Measurements from ENCODE around the gene GNAS-AS1.
"Not testable (repeated sequence)": the region's sequence is repeated elsewhere in the genome, so short reads cannot be mapped to it uniquely, and the experiment has no call there.

The GNAS-AS1 gene

GRCh38 chr20:58838174-58838573 lies 12.5 kb downstream of the GNAS-AS1 start:
- DNase-seq (ENCODE audit: low read depth) = no peak
- no peak overlapping the region for H3K4me3 ChIP-seq (ENCODE audit: control insufficient read depth, low read depth, low read length)
- no peak for TF ChIP-seq CTCF (conservative IDR thresholded peaks at IDR 0.05; ENCODE audit: control insufficient read depth, insufficient read depth, low read depth, low read length)

DNA sequence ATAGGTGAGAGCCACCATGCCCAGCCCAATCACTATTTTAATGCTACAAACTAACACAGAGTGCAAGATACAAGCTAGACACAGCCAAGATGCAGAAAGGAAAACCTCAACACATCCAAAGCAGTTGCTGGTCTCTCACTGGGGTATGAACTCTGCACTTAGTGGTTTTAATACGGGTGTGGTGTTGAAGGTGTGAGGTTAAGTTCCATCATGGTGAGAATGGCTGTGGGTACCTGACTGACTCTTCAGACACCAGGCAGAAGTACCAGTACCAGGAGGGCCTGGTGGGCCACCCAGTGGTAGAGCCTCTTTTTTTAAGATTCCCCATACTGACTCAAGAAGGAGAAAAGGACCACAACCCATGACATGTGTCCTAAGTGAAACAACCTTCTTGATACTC lies 13.0 kb downstream of the GNAS-AS1 start:
- no peak for DNase-seq (ENCODE audit: low read depth)
- TF ChIP-seq CTCF (conservative IDR thresholded peaks at IDR 0.05; ENCODE audit: control insufficient read depth, insufficient read depth, low read depth, low read length) = no peak
- H3K4me3 ChIP-seq (ENCODE audit: control insufficient read depth, low read depth, low read length) = no peak overlapping the region

GRCh38 chr20:58836616-58837204 lies 14.0 kb downstream of the GNAS-AS1 start:
- DNase-seq (ENCODE audit: low read depth) = no peak
- H3K4me3 ChIP-seq (ENCODE audit: control insufficient read depth, low read depth, low read length) = no peak overlapping the region
- TF ChIP-seq CTCF (conservative IDR thresholded peaks at IDR 0.05; ENCODE audit: control insufficient read depth, insufficient read depth, low read depth, low read length) = no peak

- TF ChIP-seq CTCF (conservative IDR thresholded peaks at IDR 0.05; ENCODE audit: control insufficient read depth, insufficient read depth, low read depth, low read length) = no peak
- DNase-seq (ENCODE audit: low read depth) = peak; percentile 20
- no peak overlapping the region for H3K4me3 ChIP-seq (ENCODE audit: control insufficient read depth, low read depth, low read length)
These were observed 15.5 kb downstream of the GNAS-AS1 start for GRCh38 chr20:58835231-58835630.

DNA sequence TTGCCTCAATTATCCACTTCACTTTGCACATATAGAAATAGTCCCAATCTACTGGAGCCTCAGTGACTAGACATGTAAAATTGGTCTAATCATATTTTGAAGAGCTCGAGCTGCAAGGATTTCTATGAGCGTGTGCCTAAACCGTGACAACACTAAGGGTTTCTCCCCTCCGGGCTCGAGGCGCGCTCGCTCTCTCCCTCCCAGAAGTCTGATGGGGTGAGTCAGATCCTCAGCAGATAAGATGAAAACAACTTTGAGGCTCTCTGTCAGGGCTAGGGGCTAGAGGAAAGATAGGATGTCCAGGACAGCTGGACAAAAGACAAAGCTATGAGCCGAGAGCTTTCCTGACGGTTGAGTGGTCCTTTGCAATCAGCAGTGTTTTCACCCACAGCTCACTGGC lies 16.8 kb downstream of the GNAS-AS1 start:
- TF ChIP-seq CTCF (conservative IDR thresholded peaks at IDR 0.05; ENCODE audit: control insufficient read depth, insufficient read depth, low read depth, low read length) = no peak
- H3K4me3 ChIP-seq (ENCODE audit: control insufficient read depth, low read depth, low read length) = no peak overlapping the region
- DNase-seq (ENCODE audit: low read depth) = no peak

DNA sequence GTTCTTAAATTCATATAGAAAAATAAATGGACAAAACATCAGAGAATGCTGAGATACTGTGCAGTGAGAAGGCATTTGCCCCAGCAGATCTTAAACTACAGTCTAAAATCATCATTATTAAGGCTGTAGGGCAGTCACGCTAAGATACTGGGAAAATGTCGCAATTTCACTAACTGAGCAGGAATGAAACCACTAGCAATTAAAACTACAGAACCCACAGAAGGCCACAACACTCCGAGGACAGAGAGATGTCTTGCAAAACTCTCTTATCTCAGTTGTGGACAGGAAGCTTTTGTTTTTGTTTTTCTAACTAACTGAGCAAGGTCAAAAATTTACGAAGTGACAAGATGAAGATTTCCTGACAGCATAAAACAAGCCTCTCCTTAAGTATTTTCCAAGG lies 18.2 kb downstream of the GNAS-AS1 start:
- TF ChIP-seq CTCF (conservative IDR thresholded peaks at IDR 0.05; ENCODE audit: control insufficient read depth, insufficient read depth, low read depth, low read length) = no peak
- DNase-seq (ENCODE audit: low read depth) = no peak
- no peak overlapping the region for H3K4me3 ChIP-seq (ENCODE audit: control insufficient read depth, low read depth, low read length)

DNA sequence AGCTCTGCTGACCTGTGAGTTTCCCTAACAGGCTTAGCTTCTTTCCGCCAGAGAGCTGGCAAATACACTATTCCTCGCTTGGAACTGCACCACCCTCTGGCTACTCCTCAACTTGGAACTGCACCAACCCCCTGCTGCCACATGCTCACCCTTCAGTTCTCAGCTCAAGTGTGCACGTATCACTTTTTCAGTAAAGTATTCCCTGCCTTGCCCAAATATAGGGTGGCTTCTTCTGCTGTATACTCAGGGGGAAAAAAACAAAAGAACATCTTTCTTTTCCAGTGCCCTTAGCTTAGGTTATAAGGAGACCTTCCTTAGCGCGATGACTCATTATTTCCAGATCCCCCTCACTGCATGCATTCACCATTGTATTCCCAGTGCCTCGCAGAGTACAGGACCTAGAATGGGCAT lies 21.2 kb downstream of the GNAS-AS1 start:
- TF ChIP-seq CTCF (conservative IDR thresholded peaks at IDR 0.05; ENCODE audit: control insufficient read depth, insufficient read depth, low read depth, low read length) = no peak
- no peak overlapping the region for H3K4me3 ChIP-seq (ENCODE audit: control insufficient read depth, low read depth, low read length)
- DNase-seq (ENCODE audit: low read depth) = peak; percentile 18

GRCh38 chr20:58828804-58829203 lies 21.9 kb downstream of the GNAS-AS1 start:
- H3K4me3 ChIP-seq (ENCODE audit: control insufficient read depth, low read depth, low read length); DNase-seq (ENCODE audit: low read depth): not testable (repeated sequence)

Data from fibroblast of mammary gland (primary cell).